ENCODE measurements around the gene INMT.

Gene INMT

GRCh38 chr7:30728591-30729100 is 23.3 kb upstream of the INMT start:
- DNase-seq = no peak

GRCh38 chr7:30729642-30730041 is 22.3 kb upstream of the INMT start:
- DNase-seq = no peak

DNA sequence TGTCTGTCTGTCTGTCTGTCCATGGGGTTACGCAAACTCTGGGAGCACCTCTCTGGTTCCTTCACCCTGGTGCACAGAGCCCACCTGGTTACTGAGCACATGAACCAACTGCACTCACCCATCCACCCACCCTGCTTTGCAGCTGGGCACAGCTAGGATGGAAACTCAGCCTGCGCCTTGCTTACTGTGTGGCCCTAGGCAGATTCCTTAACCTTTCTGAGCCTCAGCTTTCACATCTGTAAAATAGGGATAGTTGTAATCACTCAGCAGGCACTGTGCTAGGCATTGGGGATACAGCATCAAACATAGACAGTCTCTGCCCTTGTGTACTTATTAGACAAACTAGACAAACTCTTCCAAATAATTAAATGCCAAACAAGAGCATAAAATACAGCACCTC is 21.8 kb upstream of the INMT start:
- no peak for DNase-seq

DNA sequence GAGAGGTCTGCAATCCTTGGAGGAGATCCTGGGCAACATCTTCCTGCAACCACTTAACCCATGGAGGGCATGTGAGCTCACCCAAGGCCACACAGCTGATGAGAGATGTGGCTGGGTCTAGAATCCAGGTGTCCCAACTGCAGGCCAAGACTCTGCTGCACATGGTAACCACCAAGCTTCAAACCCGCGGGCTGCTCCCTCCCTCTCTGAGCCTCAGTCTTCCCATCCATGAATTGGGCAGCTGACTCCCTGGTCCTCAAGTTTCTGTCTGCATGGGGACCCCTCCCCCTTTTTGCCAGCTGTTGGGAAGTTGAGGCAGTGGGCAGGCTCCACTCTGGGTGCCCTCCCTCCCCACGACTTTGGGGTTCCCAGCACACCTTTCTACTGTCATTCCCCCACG is 20.9 kb upstream of the INMT start:
- DNase-seq = no peak

DNA sequence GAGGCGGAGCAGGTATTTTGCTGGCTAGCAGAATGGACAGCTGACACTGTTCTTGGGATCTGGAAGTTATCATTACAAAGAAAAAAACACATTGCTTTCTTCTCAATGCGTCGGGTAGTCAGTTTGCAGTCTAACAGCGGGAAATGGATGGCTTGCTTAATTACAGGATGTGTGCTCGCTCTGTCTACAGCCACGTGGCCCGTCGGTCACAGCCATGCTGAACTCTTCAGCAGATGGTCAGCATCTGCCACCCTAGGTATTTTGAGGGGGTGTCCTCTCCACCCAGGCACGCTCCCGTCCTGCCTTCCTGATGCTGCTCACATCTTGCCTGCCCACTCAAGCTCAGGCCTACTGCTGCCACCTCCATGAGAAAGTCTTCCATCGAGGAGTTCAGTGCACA is 20.4 kb upstream of the INMT start:
- DNase-seq = no peak

GRCh38 chr7:30732606-30733005 is 19.3 kb upstream of the INMT start:
- DNase-seq = no peak

- DNase-seq = no peak
Measured at GRCh38 chr7:30733216-30733615, 18.7 kb upstream of the INMT start.

DNA sequence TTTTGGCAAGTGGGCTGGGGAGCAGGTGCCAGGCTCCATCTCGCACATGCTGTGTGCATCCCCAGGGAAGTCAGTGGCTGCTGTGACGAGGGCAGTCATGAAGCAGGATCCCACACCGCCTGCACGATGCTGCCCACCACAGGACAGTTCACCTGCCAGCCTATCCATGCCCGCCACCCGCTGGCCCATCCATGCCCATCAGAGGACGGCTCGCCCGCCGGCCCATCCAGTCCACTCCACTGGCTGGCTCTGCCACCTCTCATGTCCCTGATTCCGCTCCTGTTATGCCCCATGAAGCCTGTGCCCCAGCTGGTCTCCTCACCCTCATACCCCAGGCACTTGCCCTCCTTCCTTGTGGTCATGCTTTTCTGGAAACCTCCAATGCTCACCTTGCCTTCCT is 18.2 kb upstream of the INMT start:
- no peak for DNase-seq

DNA sequence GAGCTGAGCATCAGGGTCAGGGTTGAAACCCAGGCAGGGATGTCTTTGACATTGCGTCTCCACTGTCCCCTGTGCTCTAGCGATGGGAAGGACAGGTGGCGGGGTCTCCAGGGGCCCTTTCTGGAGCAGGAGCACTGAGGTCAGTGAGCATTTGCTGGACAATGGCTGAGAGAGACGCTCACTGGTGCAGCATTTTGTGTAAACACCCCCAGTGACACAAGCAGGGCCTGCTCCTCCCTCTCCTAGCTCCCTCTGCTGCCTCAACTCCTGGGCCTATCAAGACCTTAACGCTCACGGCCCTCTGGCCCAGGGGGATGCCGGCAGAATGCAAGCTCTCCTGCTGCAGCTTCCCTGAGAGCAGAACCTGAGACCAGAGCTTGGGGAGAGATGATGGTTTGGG is 17.4 kb upstream of the INMT start:
- DNase-seq = no peak

DNA sequence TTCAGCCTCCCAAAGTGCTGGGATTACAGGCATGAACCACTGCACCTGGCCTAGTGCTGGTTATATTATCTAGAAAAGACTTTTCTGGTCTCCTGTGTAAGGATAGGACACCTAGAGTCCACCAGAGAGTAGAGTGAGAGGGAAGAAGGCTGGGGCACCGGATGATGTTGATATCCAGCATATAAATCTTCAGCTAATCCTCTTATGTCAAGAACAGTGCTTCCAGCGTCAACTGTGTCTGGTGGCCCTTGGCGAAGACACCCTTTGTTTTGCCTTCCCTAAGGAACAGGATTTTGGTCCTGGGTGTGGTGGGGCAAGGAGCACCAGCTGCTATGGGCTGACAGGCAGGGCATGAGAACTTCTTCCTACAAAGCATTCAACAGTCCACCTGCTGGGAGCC is 16.3 kb upstream of the INMT start:
- DNase-seq = no peak

- no peak for DNase-seq
Measured at GRCh38 chr7:30736291-30736690, 15.6 kb upstream of the INMT start.

DNA sequence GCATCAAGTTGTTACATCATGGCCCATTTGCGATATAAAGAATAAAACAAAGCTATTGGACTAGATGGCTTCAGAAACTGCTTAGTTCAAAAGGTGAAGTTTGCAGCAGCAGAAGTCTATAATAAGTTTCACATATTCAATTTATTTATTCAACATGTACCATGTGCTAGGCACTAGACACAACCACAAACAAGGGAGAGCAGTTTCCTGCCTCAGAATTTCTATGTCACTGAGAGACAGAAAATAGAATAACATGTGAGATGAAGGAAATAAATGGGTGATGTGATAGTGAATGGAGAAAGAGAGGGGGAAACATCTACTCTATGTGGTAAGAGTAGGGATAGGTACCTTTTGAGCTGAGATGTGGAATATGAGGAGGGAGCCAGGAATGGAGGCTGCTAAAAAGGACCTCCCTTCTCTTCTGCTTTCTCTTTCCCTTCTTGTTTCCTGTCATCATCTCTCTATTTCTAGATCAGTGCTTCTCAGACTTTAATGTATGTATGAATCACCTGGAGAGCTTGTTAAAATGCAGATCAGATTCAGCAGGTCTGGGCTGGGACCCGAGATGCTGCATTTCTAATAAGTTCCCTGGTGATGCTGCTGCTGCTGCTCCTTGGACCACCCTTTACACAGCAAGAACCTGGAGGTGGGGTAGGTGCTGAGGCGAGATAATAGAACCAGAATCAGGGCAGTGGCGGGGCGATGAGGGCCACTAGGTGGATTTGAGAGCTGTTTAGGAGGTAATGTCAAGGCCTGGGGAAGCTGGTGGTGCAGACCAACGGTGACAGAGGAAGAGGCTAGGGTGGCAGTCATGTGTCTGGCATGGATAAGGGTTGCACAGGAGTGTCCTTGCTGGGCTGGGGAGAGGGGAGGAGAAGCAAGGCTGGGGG is 13.7 kb upstream of the INMT start:
- no peak for DNase-seq

GRCh38 chr7:30739691-30740090 is 12.2 kb upstream of the INMT start:
- DNase-seq = no peak

GRCh38 chr7:30740417-30741181 is 11.3 kb upstream of the INMT start:
- DNase-seq = peak; percentile 33

DNA sequence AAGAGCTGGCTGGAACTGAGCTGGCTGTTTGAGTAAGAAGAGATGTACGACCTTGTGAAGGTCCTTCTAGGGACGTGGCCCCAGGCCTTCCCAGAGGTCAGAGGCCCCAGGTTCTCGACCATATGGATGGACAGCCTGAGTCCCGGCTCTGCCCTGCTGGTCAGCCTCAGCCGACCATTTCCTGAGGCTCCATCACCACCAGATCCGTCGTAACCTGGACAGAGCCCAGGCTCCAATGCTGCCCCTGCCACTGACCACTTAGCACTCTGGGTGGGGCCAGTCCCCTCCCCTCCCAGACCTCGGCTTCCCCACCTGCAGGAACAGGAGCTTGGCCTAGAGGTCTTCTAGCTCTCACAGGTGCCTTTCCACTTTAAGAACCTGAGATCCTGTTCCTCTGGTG is 10.6 kb upstream of the INMT start:
- no peak for DNase-seq

DNA sequence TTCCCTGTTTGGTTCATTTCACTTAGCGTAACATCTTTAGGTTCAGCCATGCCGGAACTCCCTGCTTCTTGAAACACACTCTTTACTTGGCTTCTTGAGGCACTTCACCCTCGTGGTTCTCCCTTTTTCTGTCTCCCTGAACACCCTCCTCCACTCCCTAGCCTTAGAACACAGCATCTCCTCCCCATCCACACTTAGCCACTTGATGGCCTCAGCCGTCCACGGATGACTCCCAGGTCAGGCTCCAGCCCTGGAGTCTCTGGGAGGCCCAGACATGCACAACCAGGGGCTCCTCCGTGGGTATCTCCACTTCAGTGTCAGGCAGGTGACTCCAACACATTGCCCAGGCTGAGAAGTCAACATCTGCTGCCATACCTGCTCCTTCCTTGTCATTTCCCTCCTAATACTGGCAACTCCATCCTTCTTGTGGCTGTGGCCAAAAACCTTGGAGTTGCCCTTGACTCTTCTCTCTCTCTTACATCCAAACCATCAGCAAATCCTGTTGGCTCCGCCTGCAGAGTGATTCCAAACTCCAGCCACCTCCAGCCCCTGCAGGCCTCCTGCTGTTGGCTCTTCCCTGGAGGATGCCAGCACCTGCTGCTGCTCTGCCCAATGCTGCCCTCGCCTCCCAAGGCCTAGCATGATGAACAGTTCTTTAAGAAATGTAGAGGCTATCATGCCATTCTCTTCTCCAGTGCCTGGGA is 8.4 kb upstream of the INMT start:
- DNase-seq = peak; percentile 72

GRCh38 chr7:30744075-30744417 is 7.9 kb upstream of the INMT start:
- DNase-seq = no peak

GRCh38 chr7:30745261-30745941 is 6.5 kb upstream of the INMT start:
- DNase-seq = no peak

- no peak for DNase-seq
Measured at GRCh38 chr7:30750010-30750409, 1.9 kb upstream of the INMT start.

DNA sequence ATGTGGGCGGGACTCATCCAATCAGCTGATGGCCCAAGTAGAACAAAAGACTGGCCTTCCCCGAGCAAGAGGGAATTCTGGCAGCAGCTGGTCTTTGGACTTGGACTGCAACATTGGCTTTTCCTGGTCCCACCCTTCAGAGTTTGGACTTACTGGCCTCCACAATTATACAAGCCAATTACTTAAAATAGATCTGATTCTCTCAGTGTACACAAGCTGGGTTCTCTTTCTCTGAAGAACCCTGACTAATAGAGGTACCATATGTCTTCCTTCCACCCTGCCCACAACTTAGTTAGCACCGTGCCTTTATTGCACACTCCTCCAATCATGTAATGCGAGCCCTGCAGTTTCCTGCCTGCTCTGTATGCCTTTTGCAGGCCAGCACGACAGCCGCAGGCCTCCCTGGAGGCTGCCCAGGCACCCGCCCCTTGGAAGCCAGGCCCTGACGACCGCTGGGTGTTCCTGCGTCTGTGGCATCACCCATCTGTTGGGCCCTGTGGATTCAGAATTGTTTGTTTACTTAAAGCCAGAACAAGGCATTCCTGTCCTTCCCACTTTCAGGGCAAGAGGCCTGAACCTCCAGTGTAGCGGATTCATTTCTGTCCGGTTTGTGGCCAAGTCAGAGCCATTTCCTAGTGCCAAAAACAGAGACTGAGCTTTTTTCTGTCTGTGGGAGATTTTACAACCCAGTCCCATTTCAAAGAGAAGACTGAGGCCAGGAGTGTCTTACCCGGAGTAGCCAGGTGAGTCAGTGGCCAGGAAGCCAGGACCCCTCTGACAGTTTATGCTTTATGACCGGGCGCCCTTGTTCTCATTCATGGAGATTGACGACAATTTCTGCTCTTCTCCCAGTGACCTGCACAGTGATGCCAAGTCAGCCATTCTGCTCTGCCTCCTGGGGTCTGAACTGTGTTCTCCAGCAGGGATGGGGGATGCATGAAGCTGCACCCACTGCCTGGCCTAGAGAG is 968 bp upstream of the INMT start:
- DNase-seq = no peak

- no peak for DNase-seq
Measured at GRCh38 chr7:30752484-30752883, 549 bp downstream of the INMT start.

GRCh38 chr7:30752979-30753378 is 1.0 kb downstream of the INMT start:
- no peak for DNase-seq
